Cerebellar cortex (tissue), 1 donor: ENCODE measurements around the gene TUBA1B.

Experiments used
- DNase-seq: peaks from one replicate; pipeline ENCODE4 v3.0.0-alpha.2; 2015; ENCODE audit warnings: low spot score

TUBA1B gene

DNA sequence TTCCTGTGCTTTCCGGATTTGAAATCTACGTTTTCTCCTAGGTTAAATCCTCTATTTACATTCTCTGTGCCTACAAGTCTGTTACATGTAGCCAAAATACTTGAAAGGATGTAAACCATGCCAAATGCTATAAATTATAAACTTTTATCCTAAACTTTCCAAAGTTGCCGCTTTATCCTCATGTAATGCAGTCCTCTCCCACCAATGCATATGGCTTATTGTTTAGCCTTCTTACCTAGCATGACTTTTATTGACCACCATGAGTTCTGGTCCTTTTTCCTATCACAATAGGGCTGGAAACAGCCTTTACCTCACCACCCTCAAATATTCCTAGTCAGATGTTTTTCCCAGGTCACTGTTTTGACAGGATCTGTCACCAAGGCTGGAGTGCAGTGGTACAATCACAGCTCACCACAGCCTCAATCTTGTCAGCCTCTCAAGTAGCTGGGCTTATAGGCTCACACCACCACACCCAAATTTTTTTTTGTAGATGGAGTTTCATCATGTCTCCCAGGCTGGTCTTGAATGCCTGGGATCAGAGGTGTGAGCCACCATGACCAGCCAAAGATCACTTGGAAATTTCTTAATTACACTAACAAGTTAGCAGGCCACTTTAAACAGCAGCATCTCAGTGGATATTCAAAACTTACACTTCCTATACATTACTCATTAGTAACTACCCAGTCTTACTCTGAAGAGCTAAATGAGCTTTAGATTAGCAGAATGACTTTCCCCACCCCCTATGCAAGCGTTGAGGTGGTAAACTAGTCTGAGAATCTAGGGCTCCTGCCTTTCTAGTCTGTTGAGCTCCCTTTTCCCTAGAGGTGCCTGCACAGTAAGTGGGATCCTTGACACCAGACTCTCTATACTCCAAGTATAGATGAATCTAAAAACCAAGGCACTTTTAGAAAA, 4.1 kb downstream of the TUBA1B start:
- DNase-seq, result peak; percentile 34

- peak; percentile 83 for DNase-seq
These were observed 10.0 kb downstream of the TUBA1B start for GRCh38 chr12:49121047-49121696.

- DNase-seq, result no peak
These were observed 20.0 kb downstream of the TUBA1B start for GRCh38 chr12:49111206-49111605.

DNA sequence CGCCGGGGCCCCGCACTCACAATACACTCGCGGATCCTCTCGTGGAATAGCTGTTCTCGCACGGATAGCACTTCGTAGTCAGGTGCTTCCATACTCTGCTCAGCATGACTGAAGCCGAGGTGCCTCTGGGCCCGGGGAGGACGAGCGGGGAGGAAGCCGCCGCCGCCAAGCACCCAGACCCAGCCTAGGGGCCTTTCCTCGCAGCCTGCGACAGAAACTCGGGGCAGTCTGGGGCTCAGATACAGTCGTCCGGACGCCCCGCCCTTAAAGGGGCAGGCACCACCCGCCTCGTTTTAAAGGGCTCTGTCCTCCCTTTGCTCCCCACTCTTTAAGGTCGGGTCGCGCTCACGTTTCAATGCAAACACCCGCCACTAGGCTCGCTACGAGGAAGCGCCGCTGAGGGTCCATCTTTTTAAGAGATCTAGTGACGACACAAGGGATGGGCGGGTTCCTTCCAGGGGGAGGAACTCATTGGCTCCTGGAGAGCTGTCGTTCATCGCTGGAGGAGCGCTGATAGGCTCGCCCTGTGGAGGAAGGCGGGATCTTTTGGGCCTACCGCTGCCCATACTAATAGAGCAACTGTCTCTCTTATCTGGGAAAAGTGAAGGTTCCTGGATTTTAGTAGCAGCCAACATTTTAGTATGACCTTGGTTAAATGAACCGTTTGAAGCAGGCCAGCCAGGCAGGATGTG, 20.6 kb downstream of the TUBA1B start, which contains the start of gene LMBR1L:
Gene LMBR1L, minus strand, starts transcription at position 384 of the 692 bp plus-strand sequence. Its CDS starts 292 bp downstream, at position 92.
- DNase-seq, result peak; percentile 99

DNA sequence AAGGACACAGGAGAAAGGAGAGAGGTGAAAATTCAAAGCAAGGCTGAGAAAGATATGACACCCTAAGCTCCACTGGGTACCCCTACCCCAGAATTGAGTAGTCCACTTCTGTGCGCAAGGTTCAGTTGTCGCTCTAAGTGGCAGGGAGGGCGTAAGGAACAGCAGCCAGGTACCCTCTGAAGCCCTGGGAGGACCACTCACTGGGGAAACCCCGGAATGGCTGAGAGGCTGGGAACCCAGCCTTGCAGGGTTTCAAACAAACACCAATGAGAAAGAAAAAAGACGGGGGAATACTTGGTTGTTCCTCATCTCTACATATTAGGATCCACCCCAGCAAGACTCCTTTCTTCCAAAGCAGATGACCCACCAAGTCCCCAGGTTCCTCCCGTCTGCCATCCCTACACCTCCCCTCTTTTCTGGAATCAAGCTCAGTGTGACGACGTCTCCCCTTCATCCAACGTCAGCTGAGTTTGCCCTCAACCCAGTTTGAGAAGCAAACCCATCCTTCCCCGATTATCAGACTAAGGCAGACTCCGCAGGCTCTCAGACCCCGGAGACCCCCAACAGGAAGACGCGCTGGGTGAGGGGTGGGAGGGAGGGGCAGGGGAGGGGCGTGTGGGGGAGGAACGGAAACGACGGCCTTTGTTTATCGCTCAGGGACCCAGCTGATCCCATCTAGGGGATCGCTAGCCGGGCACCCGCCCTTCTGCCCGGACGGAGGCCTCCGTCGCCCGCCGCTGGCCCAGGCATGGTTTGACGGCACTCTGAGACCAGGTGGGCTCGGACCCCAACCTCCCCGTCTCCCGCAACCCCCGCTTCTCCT, 21.3 kb downstream of the TUBA1B start:
- peak; percentile 35 for DNase-seq

- peak; percentile 27 for DNase-seq
These were observed 22.2 kb downstream of the TUBA1B start for GRCh38 chr12:49108958-49109404.

- no peak for DNase-seq
These were observed 25.6 kb downstream of the TUBA1B start for GRCh38 chr12:49105504-49106084.

GRCh38 chr12:49104822-49105221, 26.4 kb downstream of the TUBA1B start:
- DNase-seq, result no peak

- DNase-seq, result no peak
These were observed 30.8 kb downstream of the TUBA1B start for GRCh38 chr12:49100380-49100779.

- no peak for DNase-seq
These were observed 32.5 kb downstream of the TUBA1B start for GRCh38 chr12:49098703-49099102.

GRCh38 chr12:49098035-49098451, 33.2 kb downstream of the TUBA1B start:
- DNase-seq, result peak; percentile 62

DNA sequence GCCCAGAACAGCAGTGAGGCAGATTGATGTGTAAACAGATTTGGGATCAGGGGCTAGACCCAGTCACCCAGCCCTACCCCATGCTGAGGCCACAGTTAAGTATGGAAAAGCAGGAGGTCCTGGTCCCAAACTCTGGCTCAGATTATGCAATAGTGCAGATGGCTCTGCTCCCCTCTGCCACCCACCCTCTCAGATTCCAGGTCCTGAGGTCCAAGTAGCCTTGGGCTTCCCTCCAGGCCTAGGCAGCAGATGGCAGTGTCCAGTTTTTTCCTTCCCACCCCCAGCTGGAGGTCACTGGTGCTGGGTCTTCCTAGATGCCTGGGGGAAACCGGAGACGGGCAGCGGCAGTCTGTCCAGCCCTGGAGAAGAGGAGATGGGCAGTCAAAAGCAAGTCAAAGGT, 33.8 kb downstream of the TUBA1B start:
- peak; percentile 53 for DNase-seq

- no peak for DNase-seq
These were observed 36.2 kb downstream of the TUBA1B start for GRCh38 chr12:49094975-49095365.

DNA sequence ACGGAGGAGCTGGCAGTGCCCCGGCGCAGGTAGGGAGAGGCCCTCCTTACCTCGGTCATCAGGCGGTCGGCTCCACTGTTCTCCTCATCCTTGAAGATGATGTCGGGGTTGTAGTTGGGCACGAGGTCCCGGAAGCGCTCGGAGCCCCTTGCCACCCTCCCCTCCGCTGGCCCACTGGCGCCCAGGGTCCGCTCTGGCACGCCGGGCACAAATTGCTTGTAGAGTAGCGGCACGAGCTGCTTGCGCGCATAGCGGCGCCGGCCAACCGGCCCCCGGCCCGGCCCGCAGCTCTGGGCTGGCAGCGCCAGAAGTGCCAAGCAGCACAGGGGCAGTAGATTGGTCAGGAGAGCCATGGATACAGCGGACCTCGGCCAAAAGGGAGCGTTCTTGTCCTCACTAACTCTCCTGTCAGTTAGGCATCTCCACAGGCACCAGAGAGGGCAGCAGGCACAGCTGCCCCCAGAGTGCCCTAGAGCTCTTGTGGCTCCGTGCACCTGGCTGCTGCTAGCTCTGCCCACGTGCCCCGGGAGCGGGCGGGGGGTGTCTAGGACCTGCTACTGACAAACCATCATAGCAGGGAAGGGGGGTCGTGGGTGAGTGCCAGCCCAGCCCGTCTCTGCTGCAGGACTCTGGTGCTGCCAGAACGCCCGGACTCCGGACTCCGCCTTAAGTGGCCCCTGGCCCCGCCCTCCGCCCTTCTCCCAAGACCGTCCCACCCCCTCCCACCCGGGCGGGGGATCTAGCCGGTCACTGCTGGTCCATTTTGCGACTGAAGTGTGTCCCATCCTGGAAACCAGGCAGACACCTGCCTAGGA, 36.8 kb downstream of the TUBA1B start, which contains the start of gene DHH:
Gene DHH, minus strand, starts transcription at position 642 of the 815 bp plus-strand sequence. Its CDS starts 289 bp downstream, at position 353.
- DNase-seq, result peak; percentile 25

DNA sequence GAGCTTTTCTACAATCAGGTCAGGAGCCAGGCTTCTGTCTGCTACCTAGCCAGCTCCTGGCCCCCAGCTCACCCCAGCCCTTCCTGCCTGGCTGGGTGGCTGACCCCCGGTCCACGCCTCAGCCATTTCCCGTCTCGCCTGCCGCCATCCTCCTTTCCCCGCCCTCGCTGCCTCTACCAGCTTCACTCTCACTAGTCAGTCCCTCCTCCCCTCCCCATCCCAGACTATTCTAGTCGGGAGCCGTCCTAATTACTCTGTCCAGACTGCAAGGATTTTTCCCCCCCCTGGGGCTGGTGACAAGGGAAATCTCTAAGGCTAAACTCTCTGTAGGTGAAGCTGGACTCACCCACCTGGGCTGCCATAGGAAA, 37.4 kb downstream of the TUBA1B start:
- peak; percentile 31 for DNase-seq

- no peak for DNase-seq
These were observed 38.3 kb downstream of the TUBA1B start for GRCh38 chr12:49092816-49093406.

DNA sequence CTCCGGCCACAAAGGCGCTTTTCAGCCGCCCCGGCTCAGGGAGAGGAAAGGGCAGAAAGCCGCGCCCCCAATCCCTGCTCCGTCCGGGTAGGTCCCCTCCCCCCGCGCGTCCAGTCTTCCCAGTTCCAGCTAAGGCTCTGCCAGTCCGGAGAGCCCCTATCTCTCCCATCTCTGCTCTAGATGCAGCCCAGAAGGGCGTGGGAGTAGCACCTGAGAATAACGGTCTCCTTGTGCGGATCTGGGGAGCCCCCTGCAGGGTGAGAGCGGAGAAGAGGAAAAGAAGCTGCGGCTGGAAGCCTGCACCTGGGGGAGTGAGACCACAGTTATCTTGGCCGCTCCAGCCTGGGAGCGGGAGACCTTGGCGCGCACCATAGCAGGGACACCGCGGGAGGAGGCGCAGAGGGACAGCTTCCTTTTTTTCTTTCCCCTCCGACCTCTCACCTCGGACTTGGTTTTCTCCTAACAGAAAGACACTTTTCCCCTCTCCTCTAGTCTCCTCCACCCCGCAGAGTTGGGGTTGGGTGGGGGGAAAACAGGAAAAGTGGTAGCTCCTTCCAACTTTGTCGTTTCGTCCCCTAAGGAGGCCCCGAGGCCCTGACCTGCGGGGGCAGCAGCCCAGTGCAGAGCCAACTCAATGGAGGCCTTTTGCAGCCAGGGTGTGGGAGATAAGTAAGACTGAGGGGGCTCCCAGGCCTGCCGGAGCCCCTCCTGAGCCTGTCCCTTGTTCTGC, 38.9 kb downstream of the TUBA1B start:
- peak; percentile 62 for DNase-seq

DNA sequence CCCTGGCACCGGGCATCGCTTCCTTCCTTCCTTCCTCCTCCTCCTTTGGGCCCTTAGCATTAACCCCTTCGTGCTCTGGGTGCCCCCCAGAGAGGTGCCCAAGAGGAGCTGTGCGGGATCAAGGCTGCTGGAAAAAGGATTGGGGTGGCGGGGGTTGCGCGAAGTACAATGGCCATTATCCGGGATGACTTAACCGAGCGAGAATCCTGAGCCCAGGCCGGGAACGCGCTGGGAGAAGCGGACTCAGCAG, 39.4 kb downstream of the TUBA1B start:
- DNase-seq, result no peak

GRCh38 chr12:49091056-49091835, 39.9 kb downstream of the TUBA1B start:
- DNase-seq, result no peak
